HCT116 (cell line): ENCODE data around the gene CTBP2.

Experiments
- EZH2phosphoT487 ChIP-seq: fragments of 200-600 bp; IDR thresholded peaks from 2 replicates; pipeline ENCODE4 v1.6.1; 2018; ENCODE audit warnings: antibody characterized with exemption, borderline replicate concordance
- POLR2A ChIP-seq: IDR thresholded peaks from 2 replicates; pipeline ENCODE4 v1.7.0; 2011; ENCODE audit warnings: borderline replicate concordance; ENCODE audit not compliant: insufficient read depth, insufficient read length; ENCODE audit errors: extremely low read depth

DNA sequence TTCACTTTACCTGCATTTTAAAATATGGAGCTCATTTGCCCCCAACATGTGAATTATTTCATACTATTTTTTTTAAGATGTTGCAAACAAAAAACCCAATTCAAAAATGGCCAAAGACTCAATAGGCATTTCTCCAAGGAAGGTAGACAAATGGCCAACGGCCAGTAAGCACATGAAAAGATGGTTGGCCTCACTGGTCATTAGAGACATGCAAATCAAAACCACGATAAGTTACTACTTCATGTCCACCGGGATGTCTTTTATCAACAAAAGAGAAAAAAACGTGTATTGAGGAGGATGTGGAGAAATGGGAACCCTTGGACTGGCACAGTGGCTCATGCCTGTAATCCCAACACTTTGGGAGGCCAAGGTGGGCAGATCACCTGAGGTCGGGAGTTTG, 3.4 kb upstream of the CTBP2 start:
- TF ChIP-seq POLR2A, result no peak
- no peak for TF ChIP-seq EZH2phosphoT487
